NCI-H2029 (cell line): ENCODE data around the gene MYH9.
"Not testable (repeated sequence)": the region's sequence is repeated elsewhere in the genome, so short reads cannot be mapped to it uniquely, and the experiment has no call there.

ENCODE experiments used
- DNase-seq: peaks from one replicate; lab custom pipeline; 2025; lab: John Stamatoyannopoulos, UW

Gene MYH9

GRCh38 chr22:36267896-36268485 is 119.8 kb downstream of the MYH9 start:
- no peak for DNase-seq

- no peak for DNase-seq
These were observed 120.7 kb downstream of the MYH9 start for GRCh38 chr22:36267058-36267457.

- not testable (repeated sequence) for DNase-seq
These were observed 123.7 kb downstream of the MYH9 start for GRCh38 chr22:36263886-36264664.

GRCh38 chr22:36263216-36263673 is 124.5 kb downstream of the MYH9 start:
- not testable (repeated sequence) for DNase-seq

- not testable (repeated sequence) for DNase-seq
These were observed 125.5 kb downstream of the MYH9 start for GRCh38 chr22:36262307-36262706.

GRCh38 chr22:36261675-36262074 is 126.1 kb downstream of the MYH9 start:
- not testable (repeated sequence) for DNase-seq

GRCh38 chr22:36259615-36260300 is 128.0 kb downstream of the MYH9 start:
- no peak for DNase-seq

GRCh38 chr22:36258701-36259614 is 128.8 kb downstream of the MYH9 start:
- DNase-seq, result peak; percentile 82

- no peak for DNase-seq
These were observed 129.7 kb downstream of the MYH9 start for GRCh38 chr22:36257948-36258670.

GRCh38 chr22:36257308-36257707 is 130.5 kb downstream of the MYH9 start:
- DNase-seq, result no peak

GRCh38 chr22:36256478-36256877 is 131.3 kb downstream of the MYH9 start:
- DNase-seq, result no peak

- DNase-seq, result not testable (repeated sequence)
These were observed 132.2 kb downstream of the MYH9 start for GRCh38 chr22:36255572-36255971.

GRCh38 chr22:36253523-36254490 is 134.0 kb downstream of the MYH9 start:
- DNase-seq, result no peak

- peak; percentile 31 for DNase-seq
These were observed 134.8 kb downstream of the MYH9 start, which contains the start of gene APOL1 for GRCh38 chr22:36252754-36253522. APOL1 (plus strand) TSS chr22:36253133; CDS start chr22:36254956, 1,823 bp downstream.

GRCh38 chr22:36251979-36252608 is 135.7 kb downstream of the MYH9 start:
- not testable (repeated sequence) for DNase-seq

- DNase-seq, result not testable (repeated sequence)
These were observed 137.3 kb downstream of the MYH9 start for GRCh38 chr22:36250292-36250960.

- DNase-seq, result no peak
These were observed 138.6 kb downstream of the MYH9 start for GRCh38 chr22:36249160-36249559.

- DNase-seq, result no peak
These were observed 139.8 kb downstream of the MYH9 start for GRCh38 chr22:36247955-36248354.
